K562 (cell line): ENCODE data around the gene SLC35E2B. TPM values are rescaled to one million over a fixed set of nuclear protein-coding genes. Genes with fewer than 3 reads are reported as not detected.

Source experiments
- ATF1 ChIP-seq, 2 experiments: fragments of 450-650 bp in 1 of 2; IDR thresholded peaks; 2 replicates each; pipeline ENCODE4 v1.6.1; 2016; ENCODE audit warnings: missing compliant biosample characterization in 1 of 2, missing genetic modification characterization in 1 of 2
- ATF7 ChIP-seq: fragments of 450-650 bp; IDR thresholded peaks from 2 replicates; pipeline ENCODE4 v1.7.1; 2014; ENCODE audit warnings: mild to moderate bottlenecking, moderate library complexity
- BMI1 ChIP-seq: fragments of 150-350 bp; IDR thresholded peaks from 2 replicates; pipeline ENCODE4 v1.6.1; 2014; ENCODE audit warnings: low read length
- BRF2 ChIP-seq: IDR thresholded peaks from 3 replicates; pipeline ENCODE4 v1.6.1; 2011; ENCODE audit warnings: borderline replicate concordance, mild to moderate bottlenecking; ENCODE audit not compliant: insufficient read length, insufficient read depth
- CBX2 ChIP-seq: fragments of 200-600 bp; sonication (generic); IDR thresholded peaks from one replicate; pipeline ENCODE4 v1.6.1; 2012; ENCODE audit warnings: mild to moderate bottlenecking, low read length, inconsistent platforms; ENCODE audit not compliant: insufficient read depth, poor library complexity, severe bottlenecking
- DIDO1 ChIP-seq: fragments of 450-650 bp; IDR thresholded peaks from 2 replicates; pipeline ENCODE4 v1.6.1; 2016; ENCODE audit warnings: low read depth, missing biosample characterization, missing genetic modification characterization
- DNMT1 ChIP-seq: fragments of 450-650 bp; IDR thresholded peaks from 2 replicates; pipeline ENCODE4 v1.6.1; 2016; ENCODE audit warnings: antibody characterized with exemption, mild to moderate bottlenecking
- EGR1 ChIP-seq: fragments of 450-650 bp; conservative IDR thresholded peaks from 2 replicates; pipeline ENCODE4 v1.6.1; 2017; ENCODE audit warnings: mild to moderate bottlenecking
- FOXK1 ChIP-seq: sonication (generic); formaldehyde crosslinking; IDR thresholded peaks from 2 replicates; pipeline ENCODE4 v1.8.0; 2022; ENCODE audit warnings: missing genetic modification reagents, mild to moderate bottlenecking, borderline replicate concordance
- HIVEP1 ChIP-seq: fragments of 250-450 bp; sonication (Bioruptor Pico); IDR thresholded peaks from 2 replicates; pipeline ENCODE4 v1.4.0; 2020; ENCODE audit warnings: mild to moderate bottlenecking
- HMGN3 ChIP-seq: IDR thresholded peaks from 2 replicates; pipeline ENCODE4 v1.6.1; 2011; ENCODE audit warnings: borderline replicate concordance, low read depth, mild to moderate bottlenecking, mixed read lengths, low read length; ENCODE audit not compliant: insufficient read length; ENCODE audit errors: extremely low read depth
- HNRNPLL ChIP-seq: fragments of 200-400 bp; formaldehyde crosslinking; IDR thresholded peaks from 2 replicates; pipeline ENCODE4 v1.6.1; 2017; ENCODE audit warnings: low read length, low read depth, mild to moderate bottlenecking; ENCODE audit not compliant: poor library complexity, severe bottlenecking
- IRF2 ChIP-seq: sonication (generic); formaldehyde crosslinking; IDR thresholded peaks from 2 replicates; pipeline ENCODE4 v1.8.1; 2022; ENCODE audit warnings: mild to moderate bottlenecking, missing genetic modification reagents
- MLLT1 ChIP-seq, 2 experiments: fragments of 450-650 bp; IDR thresholded peaks; 2 replicates each; pipeline ENCODE4 v1.6.1; 2016
- NFE2L1 ChIP-seq: fragments of 450-650 bp; IDR thresholded peaks from 2 replicates; pipeline ENCODE4 v1.6.1; 2016; ENCODE audit warnings: missing genetic modification characterization, low read depth, mild to moderate bottlenecking, missing compliant biosample characterization, moderate library complexity, borderline replicate concordance
- NFRKB ChIP-seq: fragments of 450-650 bp; IDR thresholded peaks from 2 replicates; pipeline ENCODE4 v1.6.1; 2016; ENCODE audit warnings: low read depth
- NRF1 ChIP-seq, 2 experiments: fragments of 450-650 bp; IDR thresholded peaks in 1 of 2; conservative IDR thresholded peaks in 1 of 2; 2 replicates each; pipeline ENCODE4 v1.6.1; 2014; ENCODE audit warnings: mild to moderate bottlenecking in 2 of 2
- POLR2G ChIP-seq: fragments of 200-400 bp; formaldehyde crosslinking; IDR thresholded peaks from 2 replicates; pipeline ENCODE4 v1.6.1; 2017; ENCODE audit warnings: low read depth, mild to moderate bottlenecking, antibody characterized with exemption, low read length, moderate library complexity
- TBL1XR1 ChIP-seq, 2 experiments: IDR thresholded peaks; 2 replicates each; pipeline ENCODE4 v1.6.1; 2012; ENCODE audit warnings: improper control_type of control experiment in 2 of 2, low read length in 2 of 2, mild to moderate bottlenecking in 1 of 2
- THRAP3 ChIP-seq: fragments of 450-650 bp; IDR thresholded peaks from 2 replicates; pipeline ENCODE4 v1.6.1; 2016; ENCODE audit warnings: mild to moderate bottlenecking, inconsistent platforms, borderline replicate concordance
- ZNF197 ChIP-seq: fragments of 200-800 bp; sonication (Bioruptor generic); IDR thresholded peaks from 2 replicates; pipeline ENCODE4 v1.6.1; 2016; ENCODE audit warnings: low read depth, missing genetic modification characterization, missing compliant biosample characterization
- ZNF639 ChIP-seq, 2 experiments: fragments of 200-800 bp in 1 of 2; sonication (Bioruptor generic) in 1 of 2; sonication (generic) in 1 of 2; formaldehyde crosslinking in 1 of 2; IDR thresholded peaks in 1 of 2; conservative IDR thresholded peaks in 1 of 2; 2 replicates each; pipeline versions ENCODE4 v1.5.0 to v1.6.1; 2016 to 2020; ENCODE audit warnings: missing compliant biosample characterization in 1 of 2, missing genetic modification characterization in 1 of 2, missing genetic modification reagents in 1 of 2
- polyA plus RNA-seq, 8 experiments: library from polyadenylated mRNA; depleted of rRNA in 4 of 8; stranded (reverse) in 5 of 8; unstranded in 3 of 8; fragments of >200 nt; fragmentation: Nextera tagmentation in 2 of 8; fragmentation: Illumina TruSeq in 1 of 8; extraction: Ambion mirVana in 2 of 8; extraction: Trizol in 1 of 8; gene quantifications; 2 replicates each; pipeline versions ENCODE4 v1.2.1 to v1.2.3, GENCODE V29; 2011 to 2014; ENCODE audit warnings: inconsistent platforms in 1 of 8, missing spikeins in 1 of 8
- total RNA-seq, 7 experiments: library from RNA; depleted of rRNA in 6 of 7; stranded (reverse); fragments of >200 nt in 6 of 7; fragmentation: Illumina TruSeq in 2 of 7; extraction: Trizol in 2 of 7; gene quantifications; 2 replicates each; pipeline versions ENCODE4 v1.2.1 to v1.2.3, GENCODE V29; 2011 to 2021; ENCODE audit warnings: low replicate concordance in 1 of 7

SLC35E2B gene
- total and polyA plus RNA-seq, 9 of the 15 experiments (the other 6 are each of a cell fraction or from before 2014, with no cell fraction given), result 4.7 to 44.6 (median 20.7) TPM

GRCh38 chr1:1615256-1616044 is 77.1 kb downstream of the SLC35E2B start, which contains the start of gene MIB2 (continued):
- TF ChIP-seq MLLT1 (IDR thresholded peaks at IDR 0.05), result peak; percentile 46 to 54; a peak in 2 of 4 replicates
- TF ChIP-seq NFE2L1 (tag), result no peak
- peak; percentile 98 for TF ChIP-seq ATF1 (CRISPR knock-in tag; IDR thresholded peaks at IDR 0.05)
- peak; percentile 99 for TF ChIP-seq ATF1 (tag; IDR thresholded peaks at IDR 0.05)
- peak; percentile 52 for TF ChIP-seq NFRKB
- peak; percentile 96 for TF ChIP-seq POLR2G
- TF ChIP-seq HIVEP1 (CRISPR knock-in tag), result peak; percentile 64; the same call in 1 of the 2 replicates
- TF ChIP-seq FOXK1 (CRISPR knock-in tag), result no peak
- peak; percentile 65 for TF ChIP-seq HNRNPLL
- no peak for TF ChIP-seq BRF2
- no peak for TF ChIP-seq CBX2
- no peak for TF ChIP-seq IRF2
- peak in 1 of 2 experiments; percentile 95; a peak in 3 of 4 replicates for TF ChIP-seq TBL1XR1 (IDR thresholded peaks at IDR 0.05; ENCODE audit: low read length in 2 of 2)
- TF ChIP-seq DIDO1 (tag), result no peak
- TF ChIP-seq DNMT1, result no peak
- TF ChIP-seq ATF7, result peak; percentile 85
- peak; percentile 99 for TF ChIP-seq NRF1 (conservative IDR thresholded peaks at IDR 0.05 in 1 of 2, IDR thresholded peaks at IDR 0.05 in 1 of 2)
- TF ChIP-seq BMI1, result peak; percentile 91
- peak; percentile 23; the same call in 1 of the 2 replicates for TF ChIP-seq ZNF197 (CRISPR knock-in tag)
- TF ChIP-seq ZNF639 (CRISPR knock-in tag; conservative IDR thresholded peaks at IDR 0.05 in 1 of 2, IDR thresholded peaks at IDR 0.05 in 1 of 2), result peak in 1 of 2 experiments; percentile 89; a peak in 2 of 4 replicates
- TF ChIP-seq THRAP3, result no peak
- peak; percentile 100 for TF ChIP-seq EGR1
- peak; percentile 75 for TF ChIP-seq HMGN3
